Cardiac septum (tissue), 1 donor: ENCODE data around the gene STT3A. TPM values are rescaled to one million over a fixed set of nuclear protein-coding genes. Genes with fewer than 3 reads are reported as not detected.

Source experiments
- DNase-seq: peaks from one replicate; pipeline ENCODE4 v3.0.0-alpha.2; 2020; ENCODE audit warnings: low spot score
- intact Hi-C: fragments of 100-400 bp; cut with DNase I; formaldehyde crosslinking; loops from one replicate; pipeline ENCODE4 v1.14.0; 2022
- total RNA-seq: library from RNA; stranded (reverse); fragmentation: NEBNext Ultra II Directional; extraction: Animal tissue kit (Norgen Biotek cat#: 25700); gene quantifications from one replicate; pipeline ENCODE4 v1.2.1, GENCODE V29; 2021
- donor health status: DM: no; HTN: no; CAD: no.

Gene STT3A
- total RNA-seq, 1 donor from 2014 or later = 57.8 TPM

DNA sequence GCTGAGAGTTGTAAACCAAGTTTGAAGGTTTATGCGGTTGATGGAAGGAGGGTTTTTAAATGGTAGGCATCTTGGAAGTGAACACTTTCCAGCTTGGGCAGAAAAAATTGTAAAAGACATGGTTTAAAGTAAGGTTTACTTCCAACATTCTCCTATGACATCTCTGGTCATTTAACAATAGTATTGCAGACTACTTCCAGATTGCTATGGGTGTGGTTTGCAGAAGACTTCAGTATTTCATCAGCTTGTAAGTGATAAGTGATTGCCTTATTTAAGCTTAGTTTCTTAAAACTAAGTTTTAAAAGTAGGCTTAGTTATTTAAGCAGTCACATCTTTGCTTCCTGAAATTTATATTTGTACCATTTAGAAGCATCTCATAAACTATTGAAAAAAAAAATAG, 7.2 kb upstream of the STT3A start:
- intact Hi-C loops = no loop called here
- no peak for DNase-seq

DNA sequence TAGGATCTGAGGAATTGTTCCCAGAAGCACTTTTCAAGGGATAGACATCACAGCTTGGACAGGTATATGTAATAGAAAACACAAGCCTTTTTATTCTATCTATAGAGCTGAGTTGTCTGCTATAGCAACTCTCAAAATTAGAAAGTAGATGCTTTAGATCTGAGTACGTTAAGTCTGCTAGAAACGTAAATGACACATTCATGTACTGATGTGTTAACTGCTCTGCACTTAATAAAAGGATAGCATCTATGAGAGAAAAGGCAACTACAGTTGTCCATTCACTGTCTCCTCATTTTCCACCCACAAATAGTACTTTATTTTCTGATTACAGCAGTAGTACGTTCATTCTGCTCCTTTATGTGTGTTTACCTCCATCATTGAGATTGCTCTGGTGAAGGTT, 6.0 kb upstream of the STT3A start:
- intact Hi-C loops = no loop called here
- DNase-seq = no peak

DNA sequence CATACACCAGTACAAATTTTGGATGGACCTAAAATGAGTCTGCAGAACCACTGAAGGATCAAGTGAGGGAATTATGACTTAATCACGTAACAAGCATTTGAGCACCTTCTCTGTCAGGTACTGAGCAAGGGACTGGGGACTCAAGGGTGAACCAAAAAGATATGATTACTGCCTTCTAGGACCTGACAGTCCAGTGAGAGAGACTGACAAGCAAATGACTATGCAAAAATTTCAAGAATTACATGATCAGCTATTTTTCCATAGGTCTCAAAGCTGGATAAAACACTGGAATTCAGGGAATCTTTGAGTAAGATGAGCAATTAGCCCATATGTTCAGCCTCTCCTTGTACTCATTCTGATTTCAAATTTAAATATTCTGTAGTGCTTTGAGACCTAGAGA, 5.2 kb upstream of the STT3A start:
- no peak for DNase-seq
- intact Hi-C loops = no loop called here

DNA sequence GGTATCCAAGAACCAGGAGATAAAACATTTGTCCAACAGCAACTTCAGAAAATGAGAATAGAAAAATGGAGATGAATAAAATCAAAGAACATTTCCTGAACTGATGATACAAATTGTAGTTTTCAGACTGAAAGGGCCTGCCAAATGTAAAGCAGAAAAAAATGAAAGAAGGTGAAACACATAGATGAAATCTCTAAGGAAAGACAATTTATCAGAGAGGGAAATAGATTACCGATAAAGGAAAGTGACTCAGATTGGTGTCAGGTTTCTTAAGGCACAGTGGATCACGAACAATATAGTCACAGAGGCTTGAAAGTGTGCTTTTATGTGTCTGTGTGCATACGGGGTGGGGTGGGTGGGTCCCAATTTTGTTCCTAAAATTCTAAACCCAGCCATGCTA, 4.1 kb upstream of the STT3A start:
- DNase-seq = no peak

DNA sequence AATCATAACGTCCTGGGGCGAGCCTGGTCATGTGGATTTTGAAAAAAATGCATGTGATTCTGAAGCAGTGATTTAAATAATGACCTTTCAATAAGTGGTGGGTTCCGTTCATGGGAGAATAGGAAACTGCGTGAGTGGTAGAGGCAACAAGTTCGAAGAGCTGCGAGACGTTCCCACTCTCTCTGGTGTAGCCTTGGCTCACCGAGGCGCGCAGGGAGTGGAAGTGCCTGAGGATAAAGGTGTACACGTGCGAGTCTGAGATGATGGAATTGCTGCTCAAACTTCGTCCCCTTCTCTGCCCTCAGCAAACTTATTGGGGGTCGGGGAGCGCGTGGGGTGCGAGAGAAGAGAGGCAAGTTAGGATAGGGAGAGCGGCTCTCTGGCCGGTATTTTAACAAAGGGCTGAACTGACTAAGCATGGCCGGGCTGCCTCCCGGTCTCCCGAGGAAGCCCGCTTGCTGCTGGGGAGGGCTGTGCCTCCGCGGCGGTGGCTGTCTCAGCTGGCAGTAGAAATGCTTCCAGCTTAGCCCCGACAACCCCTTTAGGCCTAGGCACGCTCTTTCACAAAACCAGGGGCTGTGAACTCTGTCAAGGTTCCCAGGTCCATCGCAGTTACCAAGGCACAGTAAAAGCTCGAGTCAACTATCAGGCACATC, 875 bp upstream of the STT3A start:
- intact Hi-C loops = loop anchor here (2.0 to 10.0 kb wide), 2 partner anchors 33 to 623 kb away; partner anchors contain the start of genes CHEK1, FAM118B and RPUSD4
- no peak for DNase-seq

More for the DNA sequence above, 4.1 kb upstream of the STT3A start:
- intact Hi-C loops = no loop called here

DNA sequence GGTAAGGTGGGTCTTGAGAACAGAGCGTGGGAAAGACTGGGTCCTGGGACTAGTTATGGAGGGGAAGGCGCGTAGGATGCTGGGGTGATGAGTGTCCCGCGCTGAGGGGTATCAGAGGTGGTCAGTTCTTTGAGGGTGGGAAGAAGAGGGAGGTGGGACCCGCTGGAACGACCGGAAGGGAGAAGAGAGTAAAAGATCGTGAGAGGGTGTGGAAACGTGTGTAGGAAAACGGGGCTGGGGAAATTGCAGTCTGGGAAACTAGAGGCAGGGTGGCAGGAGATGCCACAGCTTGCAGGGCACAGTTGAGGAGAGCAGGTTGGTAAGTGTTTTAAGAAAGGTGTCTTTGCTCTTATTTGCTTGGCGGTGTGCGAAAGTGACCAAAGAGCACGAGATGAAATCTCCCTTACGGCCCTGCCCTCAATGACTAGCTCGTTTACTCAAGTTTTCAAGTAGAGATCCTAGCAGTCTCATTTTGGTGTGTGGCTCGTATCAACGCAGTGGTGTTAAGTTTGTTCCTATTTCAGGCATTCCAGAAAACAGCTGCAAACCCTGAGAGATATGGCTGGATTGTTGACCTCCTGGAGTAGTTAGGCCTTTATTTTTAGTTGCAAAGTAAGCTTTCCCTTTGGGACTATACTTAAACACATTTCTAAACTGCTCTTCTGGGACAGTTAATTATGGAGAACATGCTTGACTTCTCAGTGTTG, 615 bp downstream of the STT3A start:
- intact Hi-C loops = loop anchor here (2.0 to 10.0 kb wide), 2 partner anchors 32 to 622 kb away; partner anchors contain the start of genes CHEK1, FAM118B and RPUSD4
- DNase-seq = no peak

DNA sequence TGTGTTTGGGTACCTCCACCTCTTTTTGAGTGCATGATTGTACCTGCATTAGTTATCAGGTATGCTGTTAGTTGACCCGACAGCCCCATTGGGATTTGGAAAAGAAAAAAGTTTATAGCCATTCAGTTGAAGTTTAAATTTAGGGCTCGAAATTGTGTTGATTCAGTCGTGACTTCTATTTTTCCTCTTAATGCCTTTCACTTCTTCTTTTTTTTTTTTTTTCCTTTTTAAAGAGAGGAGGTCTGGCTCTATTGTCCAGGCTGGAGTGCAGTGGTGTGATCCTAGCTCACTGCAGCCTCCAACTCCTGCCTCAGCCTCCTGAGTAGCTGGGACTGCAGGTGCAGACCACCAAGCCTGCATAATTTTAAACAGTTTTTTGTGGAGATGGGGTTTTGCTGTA, 2.3 kb downstream of the STT3A start:
- DNase-seq = no peak
- intact Hi-C loops = loop anchor here (10.0 kb wide), 1 partner anchor 620 kb away; the partner anchor contains the start of genes FAM118B and RPUSD4

DNA sequence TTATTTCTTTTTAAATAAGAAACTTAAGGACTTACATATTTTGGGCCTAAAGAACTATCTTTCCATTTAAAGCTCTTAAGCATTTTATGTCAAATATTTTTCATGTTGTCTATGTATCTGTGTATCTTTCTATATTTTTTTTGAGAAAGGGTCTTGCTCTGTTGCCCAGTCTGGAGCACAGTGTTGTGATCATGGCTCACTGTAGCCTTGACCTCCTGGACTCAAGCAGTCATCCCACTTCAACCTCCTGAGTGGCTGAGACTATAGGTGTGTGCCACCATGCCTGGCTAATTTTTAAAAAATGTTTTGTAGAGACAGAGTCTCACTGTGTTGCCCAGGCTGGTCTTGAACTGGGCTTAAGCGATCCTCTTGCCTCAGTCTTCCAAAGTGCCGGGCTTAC, 8.0 kb downstream of the STT3A start:
- intact Hi-C loops = no loop called here
- DNase-seq = no peak

DNA sequence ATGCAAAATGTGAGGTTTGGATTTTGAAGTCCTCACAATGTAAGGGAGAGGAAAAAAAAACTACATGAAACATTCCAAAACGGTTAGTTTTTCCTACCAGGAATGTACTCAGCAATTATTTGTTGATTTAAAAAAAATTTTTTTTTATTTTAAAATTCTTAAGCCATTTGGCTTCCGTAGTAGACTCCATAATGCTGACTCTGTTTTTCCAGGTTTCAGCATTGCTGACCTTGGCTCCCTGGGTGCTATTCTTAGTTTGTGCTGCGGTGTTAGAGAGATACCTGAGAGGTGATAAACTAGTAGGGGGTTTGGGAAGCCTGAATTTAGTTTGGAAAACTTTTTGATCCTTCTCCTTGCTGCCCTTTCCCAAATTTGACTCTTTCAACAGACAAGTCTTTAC, 10.6 kb downstream of the STT3A start:
- intact Hi-C loops = no loop called here
- DNase-seq = no peak

DNA sequence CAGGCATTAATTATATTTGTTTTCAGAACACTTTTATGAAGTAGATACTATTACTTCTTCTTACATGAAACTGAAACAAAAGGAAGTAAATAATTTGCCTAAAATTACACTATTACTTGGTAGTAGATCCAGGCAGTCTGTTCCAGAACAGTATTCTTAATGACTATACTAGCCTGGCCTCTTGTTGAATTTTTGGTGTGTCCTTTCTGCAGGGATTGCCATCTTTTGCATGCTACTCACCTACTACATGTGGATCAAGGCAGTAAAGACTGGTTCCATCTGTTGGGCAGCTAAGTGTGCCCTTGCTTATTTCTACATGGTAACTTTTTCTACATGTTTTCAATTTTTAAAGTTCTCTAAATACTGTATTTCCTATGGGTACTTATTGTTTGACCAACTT, 12.8 kb downstream of the STT3A start:
- intact Hi-C loops = no loop called here
- no peak for DNase-seq

DNA sequence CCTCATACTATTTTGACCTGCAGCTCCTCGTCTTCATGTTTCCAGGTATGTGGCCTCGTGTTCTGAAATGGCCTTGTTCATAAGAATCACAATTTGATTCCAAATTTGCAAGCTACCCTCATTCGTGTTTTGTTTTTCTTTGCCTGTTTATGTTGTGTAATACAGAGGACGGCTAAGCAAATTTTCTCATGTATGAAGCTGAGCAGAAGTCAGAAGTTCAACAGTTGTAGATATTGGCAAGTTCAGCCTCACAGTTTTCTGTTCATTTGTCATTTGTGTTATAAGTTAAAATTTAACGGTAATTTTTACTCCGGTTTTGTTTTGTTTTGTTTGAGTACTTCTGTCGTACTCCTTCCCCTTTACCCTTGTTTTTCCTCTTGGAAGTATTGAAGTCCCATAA, 16.9 kb downstream of the STT3A start:
- intact Hi-C loops = no loop called here
- DNase-seq = no peak

DNA sequence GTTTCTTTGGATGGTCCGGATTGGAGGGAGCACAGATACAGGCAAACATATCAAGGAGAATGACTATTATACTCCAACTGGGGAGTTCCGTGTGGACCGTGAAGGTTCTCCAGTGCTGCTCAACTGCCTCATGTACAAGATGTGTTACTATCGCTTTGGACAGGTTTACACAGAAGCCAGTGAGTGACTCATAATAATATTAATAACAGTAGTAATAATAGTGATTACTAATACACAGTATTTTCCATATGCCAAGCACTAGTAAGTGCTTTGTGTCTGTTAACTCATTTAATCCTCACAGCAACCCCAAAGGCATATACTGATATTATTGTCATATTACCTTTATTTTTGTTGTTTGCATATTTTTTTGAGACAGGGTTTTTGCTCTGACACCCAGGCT, 25.7 kb downstream of the STT3A start:
- intact Hi-C loops = no loop called here
- DNase-seq = no peak

DNA sequence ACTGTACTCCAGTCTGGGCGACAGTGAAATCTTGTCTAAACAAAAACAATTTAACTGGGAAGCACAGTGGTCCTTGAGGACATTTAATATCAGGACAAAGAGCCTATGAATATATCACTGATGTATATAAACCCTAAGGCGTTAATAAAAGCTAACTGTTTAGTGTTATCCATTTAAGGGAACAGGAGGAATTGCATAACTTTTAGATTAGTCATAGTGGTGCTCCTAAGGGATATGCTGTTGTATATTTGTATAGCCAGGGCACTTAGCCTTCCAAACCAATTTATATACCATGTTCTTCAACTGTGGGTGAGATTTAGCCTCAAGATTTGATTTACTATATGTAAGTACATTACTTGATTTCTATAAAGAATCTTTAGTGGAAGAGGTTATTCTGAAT, 29.3 kb downstream of the STT3A start:
- DNase-seq = no peak
- intact Hi-C loops = no loop called here

DNA sequence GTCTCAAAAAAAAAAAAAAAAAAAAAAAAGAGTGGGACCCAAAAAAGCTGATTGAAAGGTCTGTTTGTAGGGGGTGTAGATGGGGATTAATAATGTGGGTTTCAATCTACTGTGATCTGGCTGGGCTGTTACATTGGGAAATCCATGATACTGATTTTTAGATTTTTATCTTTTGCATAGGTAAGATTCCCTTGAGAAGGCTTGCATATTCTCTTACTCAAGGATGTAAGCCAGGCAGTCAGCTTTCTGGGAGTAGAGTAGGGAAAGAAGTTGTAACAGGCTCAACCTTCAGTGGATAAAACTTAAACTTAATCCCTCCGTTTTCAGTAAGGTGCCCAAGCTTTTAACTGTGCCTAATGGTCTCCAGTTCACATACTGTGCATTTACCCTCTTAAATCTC, 30.4 kb downstream of the STT3A start:
- intact Hi-C loops = no loop called here

DNA sequence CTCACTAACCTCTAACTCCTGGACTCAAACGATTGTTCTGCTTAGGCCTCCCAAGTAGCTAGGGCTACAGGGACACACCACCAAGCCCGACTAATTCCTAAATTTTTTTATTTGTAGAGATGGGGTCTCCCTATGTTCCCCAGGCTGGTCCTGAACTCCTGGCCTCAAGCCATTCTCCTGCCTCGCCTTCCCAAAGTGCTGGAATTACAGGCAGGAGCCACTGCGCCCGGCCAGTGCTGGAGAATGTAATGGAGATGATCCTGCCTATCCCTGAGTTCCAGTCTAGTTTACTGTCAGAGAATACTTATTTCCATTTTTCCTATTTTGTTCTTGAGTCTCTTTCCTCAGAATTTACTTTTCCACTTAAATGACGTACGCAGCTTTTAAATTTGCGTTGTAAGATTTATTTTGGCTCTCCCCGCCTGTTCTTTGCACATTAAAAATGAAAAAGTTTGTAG, 32.1 kb downstream of the STT3A start, which contains the start of gene CHEK1:
CHEK1 (plus strand) TSS at position 408 of the 458 bp plus-strand sequence. CDS start 1,606 bp downstream, outside the sequence.
- no peak for DNase-seq
- intact Hi-C loops = loop anchor here (2.0 to 5.0 kb wide), 3 partner anchors 32 to 248 kb away; partner anchors contain the start of gene STT3A

More for the DNA sequence above, 30.4 kb downstream of the STT3A start:
- DNase-seq = no peak

DNA sequence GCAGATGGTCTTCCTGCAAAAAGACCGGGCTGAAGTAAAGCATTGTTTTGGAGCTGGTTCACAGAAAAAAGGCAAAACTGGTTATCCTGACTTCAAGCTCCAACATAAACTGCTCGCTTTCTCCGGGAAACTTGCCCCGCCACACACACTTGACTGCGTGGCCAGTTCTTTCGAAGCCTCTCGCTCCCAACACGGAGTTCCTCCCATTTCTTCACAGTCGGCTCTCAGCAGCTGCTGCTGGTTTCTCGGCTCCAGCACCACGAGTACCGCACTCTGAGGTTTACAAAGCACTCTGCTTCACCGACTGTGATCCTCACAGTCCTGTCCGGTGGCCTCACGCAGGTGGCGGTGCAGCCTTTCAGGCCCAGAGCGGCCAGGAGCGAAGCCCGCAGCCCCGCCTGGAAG, 32.6 kb downstream of the STT3A start:
- DNase-seq = no peak
- intact Hi-C loops = loop anchor here (2.0 to 5.0 kb wide), 3 partner anchors 32 to 247 kb away; partner anchors contain the start of gene STT3A

DNA sequence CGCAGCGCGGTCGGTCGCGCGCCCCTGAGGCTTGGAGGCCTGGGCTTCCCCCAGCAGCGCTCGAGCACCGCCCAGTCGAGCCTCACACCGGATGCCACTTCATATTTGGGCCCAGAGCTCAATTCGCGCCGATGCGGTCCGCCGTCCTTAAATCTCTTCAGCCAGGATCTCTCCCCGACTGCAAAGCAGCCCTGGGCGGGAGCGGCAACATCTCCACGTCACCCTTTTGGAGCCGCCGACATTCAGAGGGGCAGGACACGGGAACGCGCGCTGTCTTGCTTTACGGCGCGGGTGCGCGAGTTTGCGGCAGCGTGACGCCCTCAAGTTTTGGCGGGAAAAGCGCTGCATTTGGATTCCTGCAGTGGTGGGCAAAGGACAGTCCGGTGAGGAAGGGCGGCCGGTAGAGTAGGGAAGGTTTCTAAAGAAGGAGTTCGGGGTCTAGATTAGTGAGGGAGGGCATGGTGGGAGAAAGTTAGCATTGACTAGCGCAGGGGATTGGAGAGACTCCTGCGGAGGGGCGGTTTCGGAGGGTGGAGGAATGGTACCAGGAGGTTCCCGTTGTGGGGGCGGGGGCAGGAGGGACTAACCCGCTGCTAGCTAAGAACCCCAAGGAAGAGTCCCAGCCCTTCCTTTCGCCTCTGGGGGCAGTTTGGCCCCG, 33.1 kb downstream of the STT3A start:
- DNase-seq = peak; percentile 92
- intact Hi-C loops = loop anchor here (2.0 to 5.0 kb wide), 3 partner anchors 33 to 247 kb away; partner anchors contain the start of gene STT3A

DNA sequence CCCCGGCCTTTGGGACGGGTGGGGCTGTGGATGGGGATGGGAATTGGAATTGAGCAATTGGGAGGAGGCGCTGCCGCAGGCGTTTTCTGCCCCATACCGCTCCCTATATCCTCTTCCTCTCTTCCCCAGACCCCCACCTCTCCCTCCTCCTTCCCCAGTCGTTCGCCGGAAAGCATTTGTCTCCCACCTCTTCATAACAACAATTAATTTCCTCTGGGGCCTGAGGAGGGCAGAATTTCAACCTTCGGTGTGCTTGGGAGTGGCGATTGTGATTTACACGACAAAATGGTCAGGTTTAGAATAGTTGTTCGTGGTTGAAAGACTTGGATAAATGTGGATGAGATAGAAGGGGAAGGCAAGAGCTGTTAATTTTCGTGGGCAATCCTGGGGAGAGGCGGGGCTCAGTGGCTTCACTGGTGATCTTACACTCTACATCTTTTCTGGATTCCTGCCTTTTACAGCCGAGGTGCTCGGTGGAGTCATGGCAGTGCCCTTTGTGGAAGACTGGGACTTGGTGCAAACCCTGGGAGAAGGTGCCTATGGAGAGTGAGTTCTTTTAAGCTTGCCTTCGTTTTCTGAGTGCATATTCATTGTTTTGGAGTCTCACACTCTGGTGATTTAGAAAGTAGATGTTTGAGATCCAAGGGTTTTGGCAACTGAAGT, 33.8 kb downstream of the STT3A start:
- intact Hi-C loops = loop anchor here (5.0 kb wide), 1 partner anchor 246 kb away; no protein-coding TSS in a partner anchor
- DNase-seq = no peak

DNA sequence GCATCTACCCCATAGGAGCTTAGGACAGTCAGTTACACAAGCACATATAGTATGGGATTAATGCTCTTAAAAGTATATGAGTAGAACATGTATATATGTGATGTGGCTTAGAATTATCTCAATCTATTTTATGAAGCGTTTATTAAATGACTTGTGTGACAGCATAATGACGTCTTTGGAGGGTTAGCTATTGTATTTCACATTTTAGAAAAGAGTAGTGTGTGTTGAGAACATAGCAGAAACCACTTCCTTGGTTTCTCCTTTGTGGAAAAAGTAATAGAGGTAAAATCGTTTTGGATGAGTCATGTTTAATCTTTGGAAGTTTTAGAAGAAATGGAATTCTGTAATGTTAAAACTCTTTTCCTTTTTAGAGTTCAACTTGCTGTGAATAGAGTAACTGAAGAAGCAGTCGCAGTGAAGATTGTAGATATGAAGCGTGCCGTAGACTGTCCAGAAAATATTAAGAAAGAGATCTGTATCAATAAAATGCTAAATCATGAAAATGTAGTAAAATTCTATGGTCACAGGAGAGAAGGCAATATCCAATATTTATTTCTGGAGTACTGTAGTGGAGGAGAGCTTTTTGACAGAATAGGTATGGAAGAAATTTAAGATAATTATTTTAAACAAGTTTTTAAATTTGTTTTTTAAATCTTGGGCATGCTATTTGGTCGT, 34.7 kb downstream of the STT3A start:
- DNase-seq = no peak
- intact Hi-C loops = loop anchor here (5.0 kb wide), 1 partner anchor 245 kb away; no protein-coding TSS in a partner anchor
